ENCODE results near the gene HECW1. TPM values are rescaled to one million over a fixed set of nuclear protein-coding genes. Genes with fewer than 3 reads are reported as not detected.
"Not testable (repeated sequence)": the region's sequence is repeated elsewhere in the genome, so short reads cannot be mapped to it uniquely, and the experiment has no call there.

Gene HECW1
- total RNA-seq, 4 donors from 2014 or later = 1.2 to 3.9 (median 2.0) TPM

DNA sequence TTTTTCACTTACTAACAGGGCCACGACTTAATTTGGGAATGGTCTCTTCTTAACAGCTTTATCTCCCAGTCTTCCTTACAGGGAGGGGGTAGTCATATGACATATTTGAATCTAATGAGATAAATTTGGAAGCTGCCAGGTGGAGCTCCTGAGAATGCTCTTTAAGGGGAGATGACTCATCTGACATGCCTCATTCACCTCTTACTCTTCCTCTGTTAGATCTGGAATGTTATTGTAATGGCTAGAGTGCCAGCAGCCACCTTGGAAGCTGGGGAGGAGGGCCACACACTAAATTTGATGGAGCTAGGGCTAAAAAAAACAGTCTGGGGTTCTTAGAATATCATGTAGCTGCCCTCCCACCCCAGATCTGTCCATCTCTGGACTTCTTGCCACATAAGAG, 22.7 kb downstream of the HECW1 start:
- no peak overlapping the region for H3K27ac ChIP-seq
- no peak for DNase-seq
- no peaks in the 10 kb centered on the region for H3K36me3 ChIP-seq
- intact Hi-C loops (cut with DNase I; ENCODE audit: low total_unique reads) (no loop called here), in situ Hi-C loops (cut with MboI; ENCODE audit: low sequenced_read_pairs in 4 of 4) (no loop called here)
- no peak for ATAC-seq
- H3K4me1 ChIP-seq = no peaks in the 10 kb centered on the region
- H3K27me3 ChIP-seq = no peaks in the 10 kb centered on the region
- no peaks in the 10 kb centered on the region for H3K9me3 ChIP-seq
- TF ChIP-seq, protein P1, sequence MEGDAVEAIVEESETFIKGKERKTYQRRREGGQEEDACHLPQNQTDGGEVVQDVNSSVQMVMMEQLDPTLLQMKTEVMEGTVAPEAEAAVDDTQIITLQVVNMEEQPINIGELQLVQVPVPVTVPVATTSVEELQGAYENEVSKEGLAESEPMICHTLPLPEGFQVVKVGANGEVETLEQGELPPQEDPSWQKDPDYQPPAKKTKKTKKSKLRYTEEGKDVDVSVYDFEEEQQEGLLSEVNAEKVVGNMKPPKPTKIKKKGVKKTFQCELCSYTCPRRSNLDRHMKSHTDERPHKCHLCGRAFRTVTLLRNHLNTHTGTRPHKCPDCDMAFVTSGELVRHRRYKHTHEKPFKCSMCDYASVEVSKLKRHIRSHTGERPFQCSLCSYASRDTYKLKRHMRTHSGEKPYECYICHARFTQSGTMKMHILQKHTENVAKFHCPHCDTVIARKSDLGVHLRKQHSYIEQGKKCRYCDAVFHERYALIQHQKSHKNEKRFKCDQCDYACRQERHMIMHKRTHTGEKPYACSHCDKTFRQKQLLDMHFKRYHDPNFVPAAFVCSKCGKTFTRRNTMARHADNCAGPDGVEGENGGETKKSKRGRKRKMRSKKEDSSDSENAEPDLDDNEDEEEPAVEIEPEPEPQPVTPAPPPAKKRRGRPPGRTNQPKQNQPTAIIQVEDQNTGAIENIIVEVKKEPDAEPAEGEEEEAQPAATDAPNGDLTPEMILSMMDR (IDR thresholded peaks at IDR 0.05 in 4 of 5, conservative IDR thresholded peaks at IDR 0.05 in 1 of 5) = no peak
- no peak for TF ChIP-seq POLR2A (IDR thresholded peaks at IDR 0.05)
- H3K4me3 ChIP-seq = no peak overlapping the region

DNA sequence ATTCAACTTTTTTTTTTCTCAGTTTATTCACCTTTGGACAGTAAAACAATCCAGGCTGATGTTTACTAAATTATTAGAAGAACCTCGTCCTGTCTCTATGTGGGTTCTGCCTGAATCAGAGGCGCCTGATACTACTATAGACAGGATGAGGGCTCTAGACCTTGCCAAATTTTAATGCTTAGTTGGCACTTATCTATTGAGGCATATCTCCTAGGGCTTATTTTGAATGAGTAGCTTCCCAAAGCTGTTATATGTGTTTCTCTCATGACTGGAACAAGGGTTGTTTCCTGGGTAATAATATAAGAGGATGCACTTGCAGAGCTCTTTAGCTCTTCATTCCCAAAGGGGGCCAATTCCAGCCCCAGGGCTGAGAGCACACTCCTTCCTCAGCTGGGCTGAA, 23.6 kb downstream of the HECW1 start:
- TF ChIP-seq, protein P1 (IDR thresholded peaks at IDR 0.05 in 4 of 5, conservative IDR thresholded peaks at IDR 0.05 in 1 of 5) = no peak
- TF ChIP-seq POLR2A (IDR thresholded peaks at IDR 0.05) = no peak
- DNase-seq (no peak), ATAC-seq (no peak)
- H3K4me1 ChIP-seq = no peaks in the 10 kb centered on the region
- no peaks in the 10 kb centered on the region for H3K27me3 ChIP-seq
- no peaks in the 10 kb centered on the region for H3K36me3 ChIP-seq
- no peak overlapping the region for H3K4me3 ChIP-seq
- intact Hi-C loops (cut with DNase I; ENCODE audit: low total_unique reads) = no loop called here
- in situ Hi-C loops (cut with MboI; ENCODE audit: low sequenced_read_pairs in 4 of 4) = no loop called here
- no peaks in the 10 kb centered on the region for H3K9me3 ChIP-seq
- H3K27ac ChIP-seq = no peak overlapping the region

DNA sequence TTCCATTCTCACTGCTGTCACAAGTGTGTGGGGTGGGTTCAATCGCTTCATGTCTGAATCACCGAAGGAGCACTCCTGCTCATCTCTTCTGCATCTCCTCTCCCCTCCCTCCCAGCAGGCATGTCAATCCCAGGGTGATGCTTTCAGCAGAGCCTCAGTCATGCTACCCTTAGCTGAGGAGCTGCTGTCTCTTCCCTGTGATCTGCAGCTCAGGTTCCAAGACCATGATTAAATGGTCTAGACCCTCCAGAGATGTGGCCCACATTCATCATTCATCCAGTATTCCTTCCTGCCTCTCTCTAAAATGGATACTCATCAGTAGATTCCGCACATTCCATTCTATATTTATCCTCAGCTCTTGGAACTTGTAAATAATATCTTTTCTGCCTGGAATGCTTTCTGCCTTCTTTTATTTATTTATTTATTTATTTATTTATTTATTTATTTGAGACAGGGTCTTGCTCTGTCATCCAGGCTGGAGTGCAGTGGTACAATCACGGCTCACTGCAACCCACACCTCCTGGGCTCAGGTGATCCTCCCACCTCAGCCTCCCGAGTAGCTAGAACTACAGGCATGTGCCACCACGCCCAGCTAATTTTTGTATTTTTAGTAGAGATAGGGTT, 24.8 kb downstream of the HECW1 start:
- not testable (repeated sequence) for H3K4me1 ChIP-seq

DNA sequence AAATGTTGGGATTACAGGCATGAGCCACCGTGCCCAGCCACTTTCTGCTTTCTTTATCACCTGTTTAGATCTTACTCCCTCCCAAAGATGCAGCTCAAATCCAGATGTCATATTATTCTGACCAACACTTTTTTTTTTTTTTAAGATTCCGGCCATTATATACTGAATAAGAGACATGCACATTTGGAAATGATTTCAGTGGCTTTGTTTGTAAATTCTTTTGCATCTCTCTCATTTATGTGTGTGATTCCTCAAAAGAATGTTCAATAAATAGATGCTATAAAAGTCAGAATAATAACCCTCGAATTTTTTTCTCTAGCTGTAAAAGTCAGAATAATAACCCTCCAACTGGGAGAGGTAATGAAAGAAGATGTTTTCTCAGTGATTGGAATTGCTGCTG, 25.4 kb downstream of the HECW1 start:
- no peak for TF ChIP-seq POLR2A (IDR thresholded peaks at IDR 0.05)
- TF ChIP-seq, protein P1 (IDR thresholded peaks at IDR 0.05 in 4 of 5, conservative IDR thresholded peaks at IDR 0.05 in 1 of 5) = no peak
- Histone ChIP-seq H3K27ac (no peak overlapping the region), H3K9me3 (no peaks in the 10 kb centered on the region), H3K4me3 (no peak overlapping the region), H3K36me3 (no peaks in the 10 kb centered on the region), H3K27me3 (no peaks in the 10 kb centered on the region), H3K4me1 (no peaks in the 10 kb centered on the region)
- ATAC-seq (no peak), DNase-seq (no peak)
- intact Hi-C loops (cut with DNase I; ENCODE audit: low total_unique reads) (no loop called here), in situ Hi-C loops (cut with MboI; ENCODE audit: low sequenced_read_pairs in 4 of 4) (no loop called here)

More for the DNA sequence above, 24.8 kb downstream of the HECW1 start:
- ATAC-seq; intact Hi-C loops (cut with DNase I; ENCODE audit: low total_unique reads); H3K27ac ChIP-seq; DNase-seq; H3K27me3 ChIP-seq; H3K9me3 ChIP-seq; H3K36me3 ChIP-seq; in situ Hi-C loops (cut with MboI; ENCODE audit: low sequenced_read_pairs in 4 of 4); H3K4me3 ChIP-seq: not testable (repeated sequence)

DNA sequence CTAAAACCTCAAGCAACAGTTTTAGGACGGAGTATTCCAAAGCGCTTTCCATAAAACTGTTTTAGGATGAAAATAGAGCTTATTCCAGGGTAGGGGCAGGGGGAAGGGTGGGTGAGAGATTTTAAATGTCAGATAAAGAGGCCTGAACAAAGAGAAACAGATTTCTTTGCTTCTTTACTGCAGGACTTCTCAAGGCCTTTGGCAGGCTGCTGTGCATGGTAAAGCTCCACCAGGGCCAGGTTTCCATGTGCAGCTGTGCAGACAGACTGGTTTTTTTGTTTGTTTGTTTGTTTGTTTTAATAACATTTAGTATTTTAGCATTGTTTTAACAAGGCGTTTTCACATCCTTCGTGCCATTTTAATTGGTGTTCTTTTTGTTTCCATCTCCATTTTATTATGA, 26.3 kb downstream of the HECW1 start:
- H3K9me3 ChIP-seq = no peaks in the 10 kb centered on the region

More for the DNA sequence above, 26.3 kb downstream of the HECW1 start:
- Histone ChIP-seq H3K36me3 (no peaks in the 10 kb centered on the region), H3K4me3 (no peak overlapping the region), H3K4me1 (no peaks in the 10 kb centered on the region), H3K27me3 (no peaks in the 10 kb centered on the region), H3K27ac (no peak overlapping the region)
- ATAC-seq (no peak), DNase-seq (no peak)
- TF ChIP-seq, protein P1 (IDR thresholded peaks at IDR 0.05 in 4 of 5, conservative IDR thresholded peaks at IDR 0.05 in 1 of 5) = no peak
- TF ChIP-seq POLR2A (IDR thresholded peaks at IDR 0.05) = no peak
- intact Hi-C loops (cut with DNase I; ENCODE audit: low total_unique reads) (no loop called here), in situ Hi-C loops (cut with MboI; ENCODE audit: low sequenced_read_pairs in 4 of 4) (no loop called here)
